HG03025 (cell line): ENCODE results near the gene KBTBD13.

Experiments
- ATAC-seq: cut with Tn5 transposase; IDR thresholded peaks from one replicate; pipeline ENCODE4 v1.9.1; 2021; ENCODE audit warnings: mild to moderate bottlenecking, moderate library complexity; ENCODE audit not compliant: unreplicated experiment, low FRiP score

The KBTBD13 gene

GRCh38 chr15:65101891-65102708, 25.6 kb downstream of the KBTBD13 start:
- ATAC-seq, result no peak

GRCh38 chr15:65102912-65103311, 26.4 kb downstream of the KBTBD13 start:
- no peak for ATAC-seq

- no peak for ATAC-seq
These were observed 28.5 kb downstream of the KBTBD13 start for GRCh38 chr15:65105038-65105437.

- ATAC-seq, result no peak
These were observed 29.6 kb downstream of the KBTBD13 start for GRCh38 chr15:65106011-65106590.

GRCh38 chr15:65110676-65111292, 34.2 kb downstream of the KBTBD13 start:
- ATAC-seq, result no peak

- ATAC-seq, result no peak
These were observed 38.5 kb downstream of the KBTBD13 start, which contains the start of gene UBAP1L for GRCh38 chr15:65115086-65115485. Gene UBAP1L (minus strand): TSS chr15:65115200. CDS start chr15:65106215, 8,985 bp downstream.

- no peak for ATAC-seq
These were observed 39.0 kb downstream of the KBTBD13 start for GRCh38 chr15:65115542-65115941.
